ENCODE results near the gene KIRREL1. TPM values are rescaled to one million over a fixed set of nuclear protein-coding genes. Genes with fewer than 3 reads are reported as not detected.

KIRREL1 gene
- total RNA-seq, 1 experiment from 2014 or later: 6.8 TPM

- DNase-seq (ENCODE audit: low spot score): no peak
Measured at GRCh38 chr1:158035014-158035413, 41.6 kb downstream of the KIRREL1 start.

- peak; percentile 59 for DNase-seq (ENCODE audit: low spot score)
Measured at GRCh38 chr1:158035976-158036583, 42.6 kb downstream of the KIRREL1 start.

- no peak for DNase-seq (ENCODE audit: low spot score)
Measured at GRCh38 chr1:158037008-158037865, 43.8 kb downstream of the KIRREL1 start.

GRCh38 chr1:158037866-158038359, 44.5 kb downstream of the KIRREL1 start:
- no peak for DNase-seq (ENCODE audit: low spot score)

GRCh38 chr1:158038793-158039192, 45.3 kb downstream of the KIRREL1 start:
- DNase-seq (ENCODE audit: low spot score): no peak

GRCh38 chr1:158039380-158039779, 45.9 kb downstream of the KIRREL1 start:
- DNase-seq (ENCODE audit: low spot score): no peak

- no peak for DNase-seq (ENCODE audit: low spot score)
Measured at GRCh38 chr1:158040323-158040722, 46.9 kb downstream of the KIRREL1 start.

- no peak for DNase-seq (ENCODE audit: low spot score)
Measured at GRCh38 chr1:158043232-158043631, 49.8 kb downstream of the KIRREL1 start.

GRCh38 chr1:158045639-158046038, 52.2 kb downstream of the KIRREL1 start:
- no peak for DNase-seq (ENCODE audit: low spot score)

- no peak for DNase-seq (ENCODE audit: low spot score)
Measured at GRCh38 chr1:158046715-158047510, 53.5 kb downstream of the KIRREL1 start.

GRCh38 chr1:158048371-158049067, 55.1 kb downstream of the KIRREL1 start:
- DNase-seq (ENCODE audit: low spot score): no peak

GRCh38 chr1:158049853-158050252, 56.4 kb downstream of the KIRREL1 start:
- no peak for DNase-seq (ENCODE audit: low spot score)

GRCh38 chr1:158053276-158053675, 59.8 kb downstream of the KIRREL1 start:
- DNase-seq (ENCODE audit: low spot score): no peak

GRCh38 chr1:158054721-158055120, 61.3 kb downstream of the KIRREL1 start:
- no peak for DNase-seq (ENCODE audit: low spot score)

- DNase-seq (ENCODE audit: low spot score): no peak
Measured at GRCh38 chr1:158055854-158056253, 62.4 kb downstream of the KIRREL1 start.

- no peak for DNase-seq (ENCODE audit: low spot score)
Measured at GRCh38 chr1:158056498-158056897, 63.1 kb downstream of the KIRREL1 start.

GRCh38 chr1:158058237-158058985, 65.0 kb downstream of the KIRREL1 start:
- DNase-seq (ENCODE audit: low spot score): no peak

- DNase-seq (ENCODE audit: low spot score): no peak
Measured at GRCh38 chr1:158059984-158060383, 66.5 kb downstream of the KIRREL1 start.

GRCh38 chr1:158062174-158062573, 68.7 kb downstream of the KIRREL1 start:
- no peak for DNase-seq (ENCODE audit: low spot score)

- DNase-seq (ENCODE audit: low spot score): no peak
Measured at GRCh38 chr1:158067662-158068061, 74.2 kb downstream of the KIRREL1 start.

- no peak for DNase-seq (ENCODE audit: low spot score)
Measured at GRCh38 chr1:158068918-158069317, 75.5 kb downstream of the KIRREL1 start.

All from HT-29 (cell line).